Measurements from ENCODE around the gene ADAD1. TPM values are rescaled to one million over a fixed set of nuclear protein-coding genes. Genes with fewer than 3 reads are reported as not detected.
"Not testable (repeated sequence)": the region's sequence is repeated elsewhere in the genome, so short reads cannot be mapped to it uniquely, and the experiment has no call there.

ADAD1 gene
- total RNA-seq, 4 donors from 2014 or later = 0.45 to 0.54 TPM; not detected in 2

DNA sequence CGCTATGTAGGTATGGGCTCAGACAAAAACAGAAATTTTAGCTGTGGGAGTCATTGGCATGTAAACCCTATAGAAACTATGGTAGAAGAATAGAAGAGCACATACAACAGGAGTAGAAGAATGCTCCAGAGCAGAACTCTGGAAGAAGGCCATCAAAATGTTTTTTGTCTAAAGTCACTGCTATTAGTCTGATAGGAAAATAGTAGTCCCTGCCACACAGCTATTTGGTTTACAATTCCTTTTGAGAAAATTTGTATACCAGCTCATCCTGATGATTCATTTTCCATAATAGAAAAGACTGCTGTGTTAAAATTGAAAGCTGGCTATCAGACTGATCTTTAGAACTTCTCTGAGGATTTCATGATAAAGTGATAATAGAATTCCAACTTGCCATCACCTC is 32.8 kb upstream of the ADAD1 start:
- H3K9me3 ChIP-seq = no peaks in the 10 kb centered on the region
- no peak overlapping the region for H3K27ac ChIP-seq
- intact Hi-C loops (cut with DNase I) = no loop called here
- no peaks in the 10 kb centered on the region for H3K4me1 ChIP-seq
- peaks cover 25 to 42% of the 10 kb centered on the region in 2 donors for H3K36me3 ChIP-seq
- 97 to 98% methylated on average over 1 of the region's 1 CpG for WGBS, 2 donors
- no peak overlapping the region for H3K4me3 ChIP-seq (replicated peaks in 1 of 3)
- TF ChIP-seq, protein P1, sequence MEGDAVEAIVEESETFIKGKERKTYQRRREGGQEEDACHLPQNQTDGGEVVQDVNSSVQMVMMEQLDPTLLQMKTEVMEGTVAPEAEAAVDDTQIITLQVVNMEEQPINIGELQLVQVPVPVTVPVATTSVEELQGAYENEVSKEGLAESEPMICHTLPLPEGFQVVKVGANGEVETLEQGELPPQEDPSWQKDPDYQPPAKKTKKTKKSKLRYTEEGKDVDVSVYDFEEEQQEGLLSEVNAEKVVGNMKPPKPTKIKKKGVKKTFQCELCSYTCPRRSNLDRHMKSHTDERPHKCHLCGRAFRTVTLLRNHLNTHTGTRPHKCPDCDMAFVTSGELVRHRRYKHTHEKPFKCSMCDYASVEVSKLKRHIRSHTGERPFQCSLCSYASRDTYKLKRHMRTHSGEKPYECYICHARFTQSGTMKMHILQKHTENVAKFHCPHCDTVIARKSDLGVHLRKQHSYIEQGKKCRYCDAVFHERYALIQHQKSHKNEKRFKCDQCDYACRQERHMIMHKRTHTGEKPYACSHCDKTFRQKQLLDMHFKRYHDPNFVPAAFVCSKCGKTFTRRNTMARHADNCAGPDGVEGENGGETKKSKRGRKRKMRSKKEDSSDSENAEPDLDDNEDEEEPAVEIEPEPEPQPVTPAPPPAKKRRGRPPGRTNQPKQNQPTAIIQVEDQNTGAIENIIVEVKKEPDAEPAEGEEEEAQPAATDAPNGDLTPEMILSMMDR (IDR thresholded peaks at IDR 0.05) = no peak
- no peak for TF ChIP-seq POLR2A (IDR thresholded peaks at IDR 0.05)
- no peaks in the 10 kb centered on the region for H3K27me3 ChIP-seq
- no peak for DNase-seq

DNA sequence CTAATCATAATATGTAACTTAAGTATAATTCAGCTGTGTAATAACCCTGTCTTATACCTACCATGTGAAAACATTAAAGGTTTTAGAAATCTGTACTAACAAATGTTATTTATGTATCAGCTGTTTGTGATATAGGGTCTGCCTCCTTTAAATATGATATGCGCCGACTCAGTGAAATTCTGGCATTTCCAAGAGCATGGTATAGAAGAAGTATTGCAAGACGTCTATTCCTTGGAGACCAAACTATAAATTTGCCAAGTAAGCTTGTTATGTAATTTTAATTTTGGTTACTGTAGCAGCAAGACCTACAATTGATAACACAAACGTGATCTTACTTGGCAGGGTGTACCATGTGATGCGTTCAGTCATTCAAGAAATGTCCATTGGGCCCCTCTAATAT is 32.3 kb upstream of the ADAD1 start:
- Histone ChIP-seq H3K4me3 (replicated peaks in 1 of 3) (no peak overlapping the region), H3K4me1 (no peaks in the 10 kb centered on the region), H3K36me3 (peaks cover 29 to 42% of the 10 kb centered on the region in 2 donors), H3K27me3 (no peaks in the 10 kb centered on the region), H3K27ac (no peak overlapping the region), H3K9me3 (no peaks in the 10 kb centered on the region)
- WGBS, 2 donors = 92 to 95% methylated on average over 5 of the region's 5 CpGs
- intact Hi-C loops (cut with DNase I) = no loop called here
- no peak for DNase-seq
- TF ChIP-seq POLR2A (IDR thresholded peaks at IDR 0.05) = no peak
- TF ChIP-seq, protein P1 (IDR thresholded peaks at IDR 0.05) = no peak

DNA sequence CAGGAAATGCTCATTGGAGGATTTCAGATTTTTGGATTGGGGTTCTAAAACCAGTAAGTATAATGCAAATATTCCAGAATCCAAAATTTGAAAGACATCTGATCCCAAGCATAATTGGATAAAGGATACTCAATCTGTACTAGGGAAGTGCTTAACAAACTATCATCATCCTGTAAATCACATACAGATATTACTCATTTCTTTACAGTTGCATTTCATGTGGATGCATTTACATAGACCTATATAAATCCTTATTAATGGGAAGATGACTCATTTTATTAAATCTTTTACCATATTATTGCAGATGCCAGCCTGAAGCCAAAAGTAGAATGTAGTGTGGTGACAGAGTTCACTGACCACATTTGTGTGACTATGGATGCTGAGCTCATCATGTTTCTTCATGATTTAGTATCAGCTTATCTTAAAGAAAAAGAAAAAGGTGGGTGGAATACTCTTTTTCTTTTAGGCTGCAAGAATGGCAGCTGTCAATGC is 22.4 kb upstream of the ADAD1 start:
- Histone ChIP-seq H3K9me3 (no peaks in the 10 kb centered on the region), H3K27ac (no peak overlapping the region), H3K27me3 (no peaks in the 10 kb centered on the region), H3K36me3 (peaks cover 28 to 39% of the 10 kb centered on the region in 2 donors), H3K4me3 (replicated peaks in 1 of 3) (no peak overlapping the region), H3K4me1 (no peaks in the 10 kb centered on the region)
- intact Hi-C loops (cut with DNase I) = no loop called here
- DNase-seq = no peak
- TF ChIP-seq, protein P1 (IDR thresholded peaks at IDR 0.05) = no peak
- no peak for TF ChIP-seq POLR2A (IDR thresholded peaks at IDR 0.05)

DNA sequence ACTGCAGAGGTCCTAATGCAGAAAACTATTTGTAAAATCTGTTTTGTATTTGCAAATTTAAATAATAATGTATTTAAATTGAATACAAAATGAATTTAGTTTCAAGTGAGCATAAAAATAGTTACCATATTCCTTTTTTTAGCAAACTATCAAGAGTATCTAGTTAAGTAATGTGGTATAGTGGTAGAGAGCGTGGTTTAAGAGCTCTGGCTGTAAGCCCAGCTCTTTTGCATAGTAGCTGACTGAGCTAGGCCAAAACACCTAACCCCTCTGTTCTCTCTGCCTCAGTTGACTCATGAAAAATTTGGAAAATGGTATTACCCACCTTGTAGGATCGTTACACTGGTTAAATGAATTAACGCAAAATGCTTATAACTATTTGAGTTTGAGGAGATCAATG is 18.1 kb upstream of the ADAD1 start:
- H3K27me3 ChIP-seq = no peaks in the 10 kb centered on the region
- 96 to 99% methylated on average over 3 of the region's 3 CpGs for WGBS, 2 donors
- no peak overlapping the region for H3K4me3 ChIP-seq (replicated peaks in 1 of 3)
- TF ChIP-seq POLR2A (IDR thresholded peaks at IDR 0.05) = no peak
- TF ChIP-seq, protein P1 (IDR thresholded peaks at IDR 0.05) = no peak
- intact Hi-C loops (cut with DNase I) = no loop called here
- no peak overlapping the region for H3K27ac ChIP-seq
- no peaks in the 10 kb centered on the region for H3K9me3 ChIP-seq
- H3K4me1 ChIP-seq = no peaks in the 10 kb centered on the region
- no peak for DNase-seq
- H3K36me3 ChIP-seq = peaks cover 27 to 39% of the 10 kb centered on the region in 2 donors

DNA sequence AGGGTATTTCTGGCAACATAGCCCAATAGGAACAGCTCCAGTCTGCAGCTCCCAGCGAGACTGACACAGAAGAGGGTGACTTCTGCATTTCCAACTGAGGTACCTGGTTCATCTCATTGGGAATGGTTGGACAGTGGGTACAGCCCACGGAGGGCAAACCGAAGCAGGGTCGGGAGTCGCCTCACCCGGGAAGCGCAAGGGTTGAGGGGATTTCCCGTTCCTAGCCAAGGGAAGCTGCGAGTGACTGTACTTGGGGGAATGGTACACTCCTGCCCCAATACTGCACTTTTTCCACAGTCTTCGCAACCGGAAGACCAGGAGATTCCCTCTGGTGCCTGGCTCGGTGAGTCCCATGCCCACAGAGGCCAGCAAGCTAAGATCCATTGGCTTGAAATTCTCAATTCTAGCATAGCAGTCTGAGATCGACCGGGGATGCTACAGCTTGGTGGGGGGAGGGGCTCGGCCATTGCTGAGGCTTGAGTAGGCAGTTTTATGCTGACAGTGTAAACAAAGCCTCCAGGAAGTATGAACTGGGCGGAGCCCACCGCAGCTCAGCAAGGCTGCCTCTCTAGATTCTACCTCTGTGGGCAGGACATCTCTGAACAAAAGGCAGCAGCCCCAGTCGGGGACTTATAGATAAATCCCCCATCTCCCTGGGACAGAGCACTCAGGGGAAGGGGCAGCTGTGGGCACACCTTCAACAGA is 14.0 kb upstream of the ADAD1 start:
- no peak overlapping the region for H3K4me3 ChIP-seq (replicated peaks in 1 of 3)
- no peaks in the 10 kb centered on the region for H3K27me3 ChIP-seq
- no peaks in the 10 kb centered on the region for H3K9me3 ChIP-seq
- 91 to 93% methylated on average over 11 to 18 of the region's 18 CpGs for WGBS, 2 donors
- intact Hi-C loops (cut with DNase I) = no loop called here
- peaks cover 9 to 21% of the 10 kb centered on the region in 2 donors for H3K36me3 ChIP-seq
- H3K27ac ChIP-seq = no peak overlapping the region
- no peak for DNase-seq
- H3K4me1 ChIP-seq = no peaks in the 10 kb centered on the region
- TF ChIP-seq, protein P1 (IDR thresholded peaks at IDR 0.05) = no peak
- TF ChIP-seq POLR2A (IDR thresholded peaks at IDR 0.05) = no peak

DNA sequence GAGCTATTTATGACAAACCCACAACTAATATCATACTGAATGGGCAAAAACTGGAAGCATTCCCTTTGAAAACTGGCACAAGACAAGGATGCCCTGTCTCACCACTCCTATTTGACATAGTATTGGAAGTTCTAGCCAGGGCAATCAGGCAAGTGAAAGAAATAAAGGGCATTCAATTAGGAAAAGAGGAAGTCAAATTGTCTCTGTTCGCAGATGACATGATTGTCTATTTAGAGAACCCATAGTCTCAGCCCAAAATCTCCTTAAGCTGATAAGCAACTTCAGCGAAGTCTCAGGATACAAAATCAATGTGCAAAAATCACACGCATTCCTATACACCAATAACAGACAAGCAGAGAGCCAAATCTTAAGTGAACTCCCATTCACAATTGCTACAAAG is 10.0 kb upstream of the ADAD1 start:
- H3K36me3 ChIP-seq; DNase-seq; H3K27ac ChIP-seq; intact Hi-C loops (cut with DNase I); H3K9me3 ChIP-seq; H3K27me3 ChIP-seq; H3K4me1 ChIP-seq; H3K4me3 ChIP-seq (replicated peaks in 1 of 3): not testable (repeated sequence)
- 70 to 76% methylated on average over 3 of the region's 3 CpGs for WGBS, 2 donors

Measured in thyroid gland (tissue), 4 donors.